Measurements from ENCODE around the gene TRABD2B.

The TRABD2B gene

DNA sequence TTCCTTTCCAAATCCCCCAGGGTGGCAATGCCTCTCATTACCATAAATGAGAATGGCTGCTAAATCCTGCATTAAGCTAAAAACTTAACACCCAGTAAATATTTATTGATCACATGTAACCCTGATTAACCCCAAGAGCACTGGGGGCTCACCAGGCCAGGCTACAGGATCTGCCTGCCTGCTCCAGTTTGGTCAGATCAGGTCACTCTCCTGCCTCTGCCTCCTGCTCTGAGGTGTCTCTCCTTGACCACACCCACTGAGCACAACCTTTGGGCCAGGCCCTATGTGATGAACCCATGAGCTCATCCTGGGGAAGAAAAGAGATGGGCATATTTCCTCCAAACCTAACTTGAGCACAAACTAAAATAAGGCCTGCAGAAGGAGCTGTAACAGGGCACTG is 93.5 kb downstream of the TRABD2B start:
- DNase-seq (ENCODE audit: low read depth), result no peak
- no peak for TF ChIP-seq CTCF (conservative IDR thresholded peaks at IDR 0.05; ENCODE audit: low read depth, low read length)
- H3K4me3 ChIP-seq (ENCODE audit: low read length), result no peak overlapping the region

DNA sequence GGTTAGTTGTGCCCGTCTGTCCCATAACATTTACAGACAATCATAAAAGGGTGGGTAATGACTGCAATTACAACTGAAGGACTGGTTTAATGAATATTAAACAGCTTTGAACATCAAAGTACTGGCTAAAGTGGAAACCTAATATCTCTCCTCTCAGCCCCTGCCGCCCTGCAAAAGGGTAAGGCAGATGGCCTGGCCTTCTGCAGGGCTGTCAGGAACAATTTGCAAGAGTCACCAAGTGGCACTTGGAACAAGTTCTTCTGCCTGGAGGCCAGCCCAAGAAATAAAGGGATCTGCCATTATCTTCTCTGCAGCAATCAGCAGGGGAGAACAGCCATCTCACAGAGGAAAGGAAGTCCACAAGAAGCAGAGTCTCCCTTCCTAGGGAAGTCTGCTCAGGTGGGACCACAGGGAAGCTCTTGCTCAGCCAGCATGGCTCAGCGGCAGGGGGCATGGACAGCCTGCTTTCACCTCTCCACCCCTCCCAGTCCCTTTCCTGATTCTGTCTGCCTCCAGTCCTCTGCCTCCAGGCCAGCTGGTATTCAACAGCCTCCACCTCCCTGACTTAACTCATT is 96.1 kb downstream of the TRABD2B start:
- no peak for DNase-seq (ENCODE audit: low read depth)
- TF ChIP-seq CTCF (conservative IDR thresholded peaks at IDR 0.05; ENCODE audit: low read depth, low read length), result no peak
- H3K4me3 ChIP-seq (ENCODE audit: low read length), result no peak overlapping the region

DNA sequence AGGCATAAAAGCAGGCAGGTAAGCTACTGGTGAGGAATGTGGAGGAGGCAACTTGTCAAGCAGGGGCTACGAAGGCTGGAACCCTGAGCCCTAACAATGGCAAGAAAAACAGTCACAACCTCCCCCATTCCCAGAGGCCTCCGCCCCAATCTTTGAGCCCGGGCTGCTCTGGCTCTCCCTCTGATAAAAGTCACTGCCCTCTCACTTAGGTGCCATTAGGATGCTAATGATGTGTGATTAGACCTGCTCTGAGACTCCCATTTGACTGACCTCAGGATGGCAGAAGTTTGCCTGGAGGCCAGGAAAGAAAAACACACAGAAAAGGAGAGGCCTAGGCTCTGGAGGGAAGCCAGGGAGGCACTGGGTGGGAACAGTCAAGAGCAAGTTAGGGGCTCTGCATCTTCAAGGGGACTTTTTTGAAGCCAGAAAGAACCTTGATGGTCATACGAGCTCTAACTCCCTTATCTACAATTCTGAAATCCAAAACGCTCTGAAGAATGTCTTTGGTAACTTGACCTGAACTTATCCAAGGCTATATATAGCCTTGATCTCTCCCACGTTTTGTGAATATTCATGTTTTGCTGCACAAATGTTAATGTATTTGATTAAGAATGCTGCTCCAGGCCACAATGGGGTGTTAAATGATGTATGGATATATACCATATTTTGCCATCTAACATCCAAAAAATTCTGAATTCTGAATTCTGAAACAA is 98.9 kb downstream of the TRABD2B start:
- H3K4me3 ChIP-seq (ENCODE audit: low read length), result no peak overlapping the region
- no peak for TF ChIP-seq CTCF (conservative IDR thresholded peaks at IDR 0.05; ENCODE audit: low read depth, low read length)
- DNase-seq (ENCODE audit: low read depth), result no peak

- no peak for DNase-seq (ENCODE audit: low read depth)
- H3K4me3 ChIP-seq (ENCODE audit: low read length), result no peak overlapping the region
- no peak for TF ChIP-seq CTCF (conservative IDR thresholded peaks at IDR 0.05; ENCODE audit: low read depth, low read length)
These were observed 101.7 kb downstream of the TRABD2B start for GRCh38 chr1:47895279-47896125.

DNA sequence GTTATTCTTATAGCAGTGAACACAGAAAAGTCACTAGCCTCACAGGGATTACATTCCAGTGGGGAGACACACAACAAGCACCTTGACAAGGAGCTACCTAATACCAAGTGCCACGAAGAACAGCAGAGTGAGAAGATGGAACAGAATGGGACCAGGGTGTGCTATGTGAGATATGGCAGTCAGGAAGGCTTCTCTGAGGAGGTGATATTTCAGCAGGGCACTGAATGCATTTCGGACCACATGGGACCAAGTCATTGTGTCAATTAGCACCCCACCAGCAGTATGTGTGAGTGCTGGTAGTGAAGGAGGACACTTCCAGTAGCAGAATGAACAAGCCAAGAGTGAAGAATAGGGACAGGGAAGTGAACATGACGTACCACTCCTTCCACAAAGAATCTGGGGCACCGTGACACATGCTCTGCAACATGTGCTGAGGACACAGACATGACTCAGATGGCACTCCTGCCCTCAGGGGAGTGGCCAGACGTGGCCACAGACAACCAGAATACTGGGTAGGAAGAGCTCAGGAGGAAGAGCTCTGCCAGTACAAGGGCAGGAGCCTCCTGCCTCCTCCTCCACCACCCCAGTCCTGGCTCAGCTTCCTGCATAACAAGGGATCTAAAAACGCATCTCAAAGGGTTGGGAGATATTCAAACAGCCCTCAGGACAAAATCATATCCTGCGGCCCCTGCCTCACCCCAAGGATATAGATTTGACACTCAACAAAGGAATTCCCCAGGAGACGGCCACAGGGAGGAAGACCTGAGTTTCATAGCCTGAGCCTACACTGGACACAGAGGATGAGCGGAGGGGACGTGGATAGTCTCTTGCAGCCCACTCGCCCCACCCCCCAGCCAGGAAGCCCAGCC is 102.5 kb downstream of the TRABD2B start:
- TF ChIP-seq CTCF (conservative IDR thresholded peaks at IDR 0.05; ENCODE audit: low read depth, low read length), result no peak
- no peak for DNase-seq (ENCODE audit: low read depth)
- no peak overlapping the region for H3K4me3 ChIP-seq (ENCODE audit: low read length)

GRCh38 chr1:47893412-47893811 is 103.8 kb downstream of the TRABD2B start:
- no peak for DNase-seq (ENCODE audit: low read depth)
- TF ChIP-seq CTCF (conservative IDR thresholded peaks at IDR 0.05; ENCODE audit: low read depth, low read length), result no peak
- H3K4me3 ChIP-seq (ENCODE audit: low read length), result no peak overlapping the region

Data from retinal pigment epithelial cell (primary cell).